Neural progenitor cell (in vitro differentiated cells): ENCODE results near the gene PPP1R27.

Source experiments
- EZH2 ChIP-seq: fragments of 200-600 bp; sonication (generic); IDR thresholded peaks from 2 replicates; pipeline ENCODE4 v1.6.1; 2017; ENCODE audit warnings: antibody characterized with exemption, mild to moderate bottlenecking, moderate library complexity
- EZH2phosphoT487 ChIP-seq: fragments of 200-600 bp; sonication (generic); IDR thresholded peaks from 2 replicates; pipeline ENCODE4 v1.6.1; 2017; ENCODE audit warnings: antibody characterized with exemption
- TF ChIP-seq, protein P1 (sequence below): fragments of 200-600 bp; sonication (generic); IDR thresholded peaks from 2 replicates; pipeline ENCODE4 v1.5.1; 2017; ENCODE audit warnings: antibody characterized with exemption, mild to moderate bottlenecking

- TF ChIP-seq, protein P1, sequence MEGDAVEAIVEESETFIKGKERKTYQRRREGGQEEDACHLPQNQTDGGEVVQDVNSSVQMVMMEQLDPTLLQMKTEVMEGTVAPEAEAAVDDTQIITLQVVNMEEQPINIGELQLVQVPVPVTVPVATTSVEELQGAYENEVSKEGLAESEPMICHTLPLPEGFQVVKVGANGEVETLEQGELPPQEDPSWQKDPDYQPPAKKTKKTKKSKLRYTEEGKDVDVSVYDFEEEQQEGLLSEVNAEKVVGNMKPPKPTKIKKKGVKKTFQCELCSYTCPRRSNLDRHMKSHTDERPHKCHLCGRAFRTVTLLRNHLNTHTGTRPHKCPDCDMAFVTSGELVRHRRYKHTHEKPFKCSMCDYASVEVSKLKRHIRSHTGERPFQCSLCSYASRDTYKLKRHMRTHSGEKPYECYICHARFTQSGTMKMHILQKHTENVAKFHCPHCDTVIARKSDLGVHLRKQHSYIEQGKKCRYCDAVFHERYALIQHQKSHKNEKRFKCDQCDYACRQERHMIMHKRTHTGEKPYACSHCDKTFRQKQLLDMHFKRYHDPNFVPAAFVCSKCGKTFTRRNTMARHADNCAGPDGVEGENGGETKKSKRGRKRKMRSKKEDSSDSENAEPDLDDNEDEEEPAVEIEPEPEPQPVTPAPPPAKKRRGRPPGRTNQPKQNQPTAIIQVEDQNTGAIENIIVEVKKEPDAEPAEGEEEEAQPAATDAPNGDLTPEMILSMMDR = no peak
- no peak for TF ChIP-seq EZH2
- no peak for TF ChIP-seq EZH2phosphoT487
Measured at GRCh38 chr17:81813371-81813684, 21.5 kb downstream of the PPP1R27 start.
